NCI-H446 (cell line): ENCODE results near the gene MAN1A1.

Experiments used
- DNase-seq, 2 experiments: peaks; one replicate each; lab custom pipeline; 2025; lab: John Stamatoyannopoulos, UW

Gene MAN1A1

GRCh38 chr6:119325559-119326265 lies 23.8 kb downstream of the MAN1A1 start:
- DNase-seq, result no peak

DNA sequence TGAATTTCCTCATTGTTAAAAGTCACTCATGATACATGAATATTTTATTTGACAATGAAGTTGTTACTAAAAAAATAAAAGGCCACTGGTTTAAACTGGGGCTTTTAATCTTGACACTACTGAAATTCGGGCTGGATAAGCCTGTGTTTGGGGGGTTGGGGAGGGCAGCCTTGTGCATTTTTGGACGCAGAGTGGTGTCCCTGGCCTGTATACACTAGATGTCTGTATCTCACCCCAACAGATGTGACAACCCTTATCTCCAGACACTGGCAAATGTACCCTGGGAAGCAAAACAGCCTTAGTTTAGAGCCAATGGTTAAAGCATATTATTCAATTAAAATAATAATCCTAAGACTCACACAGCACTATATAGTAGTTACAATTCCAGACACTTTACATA lies 24.8 kb downstream of the MAN1A1 start:
- no peak for DNase-seq

- DNase-seq, result no peak
These were observed 25.6 kb downstream of the MAN1A1 start for GRCh38 chr6:119323931-119324330.

GRCh38 chr6:119323478-119323877 lies 26.1 kb downstream of the MAN1A1 start:
- DNase-seq, result no peak

DNA sequence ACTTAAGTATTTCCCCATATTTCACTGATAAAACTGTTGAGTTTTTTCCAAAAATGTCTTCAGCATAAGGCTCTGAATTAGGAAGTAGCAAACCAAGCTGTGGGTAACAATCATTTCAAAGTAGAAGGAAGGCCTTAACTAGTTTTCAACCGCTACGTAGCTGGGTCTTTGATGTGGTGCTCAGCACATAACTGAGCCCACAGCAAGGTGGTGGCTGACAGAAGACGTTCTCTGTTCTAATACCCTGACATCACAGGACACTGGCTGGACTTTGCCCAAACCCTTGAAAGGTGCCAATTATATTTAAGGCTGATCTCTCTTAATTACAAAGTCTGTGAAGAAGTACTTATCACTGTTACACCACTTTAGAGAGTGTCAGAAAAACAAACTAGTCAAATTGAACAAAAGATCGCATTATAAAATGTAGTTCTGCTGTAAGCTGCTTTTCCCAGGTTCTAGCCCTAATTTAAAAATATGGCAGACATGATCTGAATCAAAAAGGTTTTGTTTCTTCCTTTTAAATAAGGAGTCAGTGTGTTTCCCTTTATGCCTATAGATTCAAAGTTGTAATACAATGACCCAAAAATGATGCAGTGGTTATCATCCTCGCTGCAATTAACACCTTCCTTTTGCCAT lies 26.7 kb downstream of the MAN1A1 start:
- DNase-seq, result no peak

DNA sequence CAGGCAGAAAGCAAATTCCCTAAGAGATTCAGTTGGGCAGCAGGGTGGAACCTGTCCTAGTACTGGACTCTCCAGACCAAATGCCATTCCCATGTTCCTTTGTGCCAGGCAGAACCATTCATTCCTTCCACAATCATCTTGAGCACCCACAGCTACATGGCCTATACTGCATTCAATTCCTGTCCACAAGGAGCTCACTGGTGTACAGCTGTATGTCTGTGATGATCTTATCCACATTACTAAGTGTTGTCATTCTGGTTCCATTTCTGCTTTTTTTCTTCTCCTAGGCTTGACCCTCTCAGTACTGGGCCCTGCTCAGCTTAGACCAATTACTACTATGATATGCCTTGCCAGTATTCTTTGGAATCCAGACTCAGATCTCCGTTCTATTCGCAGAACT lies 27.5 kb downstream of the MAN1A1 start:
- DNase-seq, result no peak

DNA sequence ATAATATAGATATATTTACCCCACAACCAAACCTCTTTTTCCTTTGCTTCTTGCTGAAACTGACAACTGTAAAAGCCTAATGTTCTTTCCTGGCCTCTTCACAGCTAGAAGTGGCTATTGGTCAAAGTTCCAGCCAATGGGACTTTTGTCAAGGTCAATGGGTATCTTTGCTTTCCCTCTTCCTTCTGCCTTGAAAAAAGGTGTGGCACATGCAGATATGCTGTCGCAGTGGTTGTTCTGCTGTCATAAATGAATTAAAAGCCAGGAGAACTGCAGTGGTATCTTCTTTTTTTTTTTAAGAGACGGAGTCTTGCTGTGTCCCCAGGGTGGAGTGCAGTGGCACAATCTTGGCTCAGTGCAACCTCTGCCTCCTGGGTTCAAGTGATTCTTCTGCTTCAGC lies 29.9 kb downstream of the MAN1A1 start:
- no peak for DNase-seq

DNA sequence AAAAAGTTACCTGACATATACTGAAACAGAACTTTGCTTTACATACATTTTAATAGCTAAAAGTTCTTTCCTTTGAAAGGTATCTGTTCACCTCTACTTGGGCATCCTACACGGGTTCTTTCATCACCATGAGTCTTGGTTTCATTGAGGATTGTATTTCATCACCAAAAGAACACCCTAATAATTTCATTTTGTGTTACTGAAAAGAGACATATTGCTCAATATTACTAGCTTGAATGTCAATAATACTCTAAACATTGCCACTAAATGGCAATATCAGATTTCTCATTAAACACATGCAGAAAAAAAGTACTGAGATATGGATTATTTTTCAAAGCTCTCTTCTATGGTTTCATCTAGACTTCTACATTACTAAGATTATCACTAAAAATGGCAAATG lies 30.8 kb downstream of the MAN1A1 start:
- no peak for DNase-seq

GRCh38 chr6:119318176-119318575 lies 31.4 kb downstream of the MAN1A1 start:
- DNase-seq, result no peak

- no peak for DNase-seq
These were observed 32.6 kb downstream of the MAN1A1 start for GRCh38 chr6:119317007-119317406.

GRCh38 chr6:119314885-119315272 lies 34.7 kb downstream of the MAN1A1 start:
- no peak for DNase-seq

- no peak for DNase-seq
These were observed 35.4 kb downstream of the MAN1A1 start for GRCh38 chr6:119313937-119314884.

DNA sequence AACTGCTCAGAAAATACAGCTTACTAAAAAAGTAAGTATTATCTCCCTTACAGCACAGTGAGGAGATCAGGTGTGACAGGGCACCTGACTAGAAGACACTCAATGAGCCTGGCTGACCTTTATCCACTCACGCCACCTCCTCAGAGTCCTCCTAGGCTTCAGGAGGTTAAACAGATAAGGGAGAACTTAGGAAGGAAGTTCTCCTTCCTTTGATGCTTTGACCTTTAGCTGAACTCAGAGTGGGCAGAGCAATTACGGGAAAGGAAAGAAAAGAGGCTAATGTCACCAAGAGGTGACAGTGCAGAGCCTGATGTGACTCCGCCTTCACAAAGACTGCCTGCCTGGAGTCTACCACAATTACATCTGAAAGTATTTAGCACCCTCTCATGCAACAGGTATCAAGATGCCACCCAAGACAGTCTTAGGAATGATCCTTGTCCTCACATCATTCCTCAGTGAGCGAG lies 36.7 kb downstream of the MAN1A1 start:
- no peak for DNase-seq

DNA sequence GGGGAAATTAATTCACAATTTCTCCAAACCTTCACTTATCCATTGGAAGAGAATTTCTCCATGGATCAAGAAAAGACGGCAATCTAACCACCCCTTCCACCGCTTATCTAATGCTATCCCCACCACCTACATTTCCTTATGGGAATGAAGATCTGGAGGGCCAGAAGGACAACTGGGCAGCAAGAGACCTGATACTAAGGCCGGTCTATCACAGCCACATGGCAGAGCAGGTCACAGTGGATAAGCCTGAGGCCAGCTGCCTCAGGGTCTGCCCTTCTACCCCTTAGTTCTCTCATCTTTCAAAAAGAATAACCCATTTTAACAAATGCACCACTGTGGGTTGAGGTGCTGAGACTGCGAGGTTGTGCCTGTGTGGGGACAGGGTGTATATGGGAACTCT lies 37.1 kb downstream of the MAN1A1 start:
- DNase-seq, result no peak

GRCh38 chr6:119311514-119312142 lies 37.9 kb downstream of the MAN1A1 start:
- no peak for DNase-seq

DNA sequence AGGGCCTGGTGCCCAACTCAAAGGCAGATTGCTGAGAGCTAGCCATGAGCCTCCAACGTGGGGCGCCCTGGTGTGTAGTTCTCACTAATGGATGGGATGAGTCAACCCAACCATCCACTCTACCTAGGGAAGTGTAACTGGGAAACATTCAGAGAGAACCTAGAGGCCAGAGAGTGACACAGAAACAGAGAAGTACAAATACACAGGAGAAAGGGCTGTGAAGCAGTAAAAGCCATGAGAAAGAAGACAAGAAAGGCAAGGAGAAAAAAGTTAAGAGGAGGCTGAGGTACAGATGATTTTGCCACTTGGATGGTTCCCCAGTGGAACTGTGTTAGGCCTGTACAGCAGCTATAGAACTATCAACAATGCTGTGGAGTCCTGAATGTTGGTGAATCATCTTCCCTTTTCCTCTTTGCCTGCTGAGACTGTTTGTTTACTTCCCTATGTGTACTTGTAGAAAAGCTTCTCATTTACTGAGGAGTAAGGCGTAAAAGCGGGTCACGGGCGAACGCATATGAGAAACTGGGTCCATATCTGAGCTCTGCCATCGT lies 39.0 kb downstream of the MAN1A1 start:
- DNase-seq, result no peak

DNA sequence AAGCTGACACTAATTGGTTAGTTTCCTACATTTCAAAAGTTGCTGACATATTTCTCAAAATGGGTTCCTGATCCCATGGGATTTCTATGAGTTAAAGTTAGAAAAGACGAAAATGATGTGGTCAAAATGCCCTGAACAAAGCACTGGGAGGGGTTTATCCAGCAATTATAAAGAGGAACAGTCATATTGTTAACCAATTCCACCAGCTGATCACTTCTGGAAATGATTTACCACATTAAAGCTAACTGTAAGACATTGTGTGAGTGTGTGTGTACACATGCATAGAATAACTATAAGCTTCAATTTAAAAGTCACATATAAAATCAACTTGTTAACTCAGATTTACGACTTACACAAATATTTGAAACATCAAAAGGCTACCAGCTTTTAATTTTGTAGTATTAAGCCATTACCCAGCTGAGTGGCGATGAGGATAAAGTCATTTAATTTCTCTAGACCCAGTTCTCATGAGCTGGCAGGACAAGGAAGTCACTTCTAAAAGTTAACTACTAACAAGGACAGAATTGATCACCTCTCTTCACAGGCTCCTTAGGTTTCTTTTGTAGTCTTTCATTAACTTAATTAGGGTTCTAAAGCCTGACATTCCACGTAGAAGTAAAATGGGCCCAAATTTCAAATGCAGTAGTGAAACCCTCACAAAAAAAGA lies 40.4 kb downstream of the MAN1A1 start:
- DNase-seq, result no peak

DNA sequence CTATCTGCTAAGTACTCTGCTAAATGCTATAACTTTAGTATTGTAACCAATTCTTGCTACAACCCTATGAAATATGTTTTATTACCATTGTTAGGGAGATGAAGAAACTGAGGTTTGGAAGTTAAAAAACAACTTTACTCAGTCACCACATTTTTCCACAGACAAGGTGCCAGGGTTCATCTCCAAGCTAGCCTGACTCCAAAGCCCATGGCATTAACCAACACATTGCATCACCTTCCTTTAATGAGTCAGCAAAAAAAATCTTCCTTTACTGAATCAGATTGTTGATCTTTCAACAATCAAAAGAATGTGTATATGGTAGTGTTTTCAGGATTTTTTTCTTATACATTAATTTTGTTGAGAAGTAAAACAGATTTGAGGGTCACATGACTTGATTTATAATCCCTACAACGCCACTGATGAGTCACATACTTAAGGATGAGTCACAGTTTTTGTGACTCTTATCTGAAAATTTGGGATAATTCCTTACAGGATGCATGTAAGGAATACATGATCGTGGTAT lies 41.5 kb downstream of the MAN1A1 start:
- no peak for DNase-seq

GRCh38 chr6:119307056-119307455 lies 42.5 kb downstream of the MAN1A1 start:
- no peak for DNase-seq

DNA sequence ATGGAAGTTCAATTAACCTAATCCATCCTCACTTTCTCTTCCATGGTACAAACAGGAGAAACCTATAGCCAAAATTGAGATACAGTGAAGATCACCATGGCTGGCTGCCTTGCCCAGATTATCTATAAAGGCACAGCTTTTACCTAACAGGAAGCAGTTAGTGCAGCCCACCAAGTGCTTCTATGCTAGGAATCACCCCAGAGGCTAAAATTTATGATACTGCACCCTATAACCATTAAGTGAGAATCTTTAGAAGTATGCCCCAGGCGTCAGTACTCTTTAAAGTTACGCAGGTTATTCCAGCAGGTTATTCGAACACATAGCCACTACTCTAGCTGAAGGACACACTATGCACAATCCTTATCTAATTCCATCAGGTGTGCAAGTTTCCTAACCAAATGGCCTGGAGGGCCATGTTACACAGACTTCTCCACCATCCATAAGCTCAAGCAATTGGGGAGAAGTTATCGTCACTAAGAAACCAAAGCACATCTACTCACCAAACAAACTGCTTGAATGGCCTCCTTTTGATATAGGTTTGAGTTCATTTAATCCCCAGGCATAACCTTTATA lies 43.1 kb downstream of the MAN1A1 start:
- DNase-seq, result no peak
